NCI-H187 (cell line): Measurements from ENCODE around the gene NIN.

Experiments used
- DNase-seq, 2 experiments: peaks; one replicate each; lab custom pipeline; 2025; lab: John Stamatoyannopoulos, UW

NIN gene

GRCh38 chr14:50790589-50790988, 40.4 kb downstream of the NIN start:
- no peak for DNase-seq

GRCh38 chr14:50786751-50787464, 44.1 kb downstream of the NIN start:
- DNase-seq, result no peak

GRCh38 chr14:50785457-50786063, 45.4 kb downstream of the NIN start:
- DNase-seq, result no peak

- DNase-seq, result no peak
These were observed 46.1 kb downstream of the NIN start for GRCh38 chr14:50784683-50785456.

GRCh38 chr14:50783563-50783962, 47.4 kb downstream of the NIN start:
- no peak for DNase-seq

DNA sequence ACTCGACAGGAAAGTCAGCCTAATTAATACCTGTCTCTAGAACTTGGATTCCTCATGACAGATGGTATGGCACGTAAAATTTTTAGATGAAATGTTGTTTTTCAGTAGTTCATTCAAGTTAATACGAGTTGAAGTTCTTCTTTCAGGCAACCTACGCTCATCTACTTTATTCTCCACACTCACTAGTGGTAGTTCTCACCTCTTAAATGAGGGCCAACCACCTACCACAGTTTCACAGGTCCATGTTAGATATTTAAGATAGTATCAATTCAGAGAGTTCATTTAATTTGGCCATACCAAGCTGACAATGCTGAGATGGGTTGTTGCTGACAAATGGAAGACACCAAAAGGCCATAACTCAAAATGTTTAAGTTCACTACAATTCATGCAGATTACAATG, 50.6 kb downstream of the NIN start:
- no peak for DNase-seq

GRCh38 chr14:50778721-50779483, 52.1 kb downstream of the NIN start:
- no peak for DNase-seq

DNA sequence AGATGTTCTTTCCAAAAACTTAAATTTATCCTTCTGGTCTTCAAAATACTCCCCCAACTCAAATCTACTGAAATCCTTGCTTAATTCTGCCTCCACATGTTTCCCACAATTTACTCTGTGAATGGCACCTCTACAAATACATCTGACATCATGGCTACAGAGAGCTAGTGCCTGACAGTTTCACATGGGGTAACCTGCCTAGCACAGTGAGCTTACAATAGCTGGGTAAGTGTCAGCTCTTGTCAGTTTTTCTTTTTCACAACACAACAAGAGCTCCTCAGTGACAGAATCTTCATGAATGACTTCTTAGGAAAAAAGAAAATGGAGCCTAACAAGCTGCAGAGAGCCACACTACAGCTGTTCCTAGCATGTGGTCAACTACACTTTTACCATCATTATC, 54.4 kb downstream of the NIN start:
- DNase-seq, result no peak

DNA sequence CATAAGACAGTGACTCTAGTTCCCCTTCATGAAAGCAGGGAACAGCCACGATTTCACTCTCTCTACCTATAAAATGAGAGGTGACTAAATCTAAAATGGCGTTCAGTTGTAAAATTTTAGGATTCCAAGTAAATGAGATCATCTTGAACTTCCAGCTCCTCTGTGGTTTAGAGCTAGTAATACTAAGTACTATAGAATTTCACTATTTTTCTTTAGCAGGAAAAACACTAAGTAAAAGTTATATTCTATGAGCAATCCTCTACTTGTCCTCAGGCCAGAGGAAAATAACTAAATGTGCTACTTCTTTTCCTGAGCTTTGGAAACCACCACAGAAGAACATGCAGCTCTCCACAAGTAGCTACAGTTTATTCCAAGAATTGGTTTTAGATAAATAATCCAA, 55.6 kb downstream of the NIN start:
- no peak for DNase-seq

DNA sequence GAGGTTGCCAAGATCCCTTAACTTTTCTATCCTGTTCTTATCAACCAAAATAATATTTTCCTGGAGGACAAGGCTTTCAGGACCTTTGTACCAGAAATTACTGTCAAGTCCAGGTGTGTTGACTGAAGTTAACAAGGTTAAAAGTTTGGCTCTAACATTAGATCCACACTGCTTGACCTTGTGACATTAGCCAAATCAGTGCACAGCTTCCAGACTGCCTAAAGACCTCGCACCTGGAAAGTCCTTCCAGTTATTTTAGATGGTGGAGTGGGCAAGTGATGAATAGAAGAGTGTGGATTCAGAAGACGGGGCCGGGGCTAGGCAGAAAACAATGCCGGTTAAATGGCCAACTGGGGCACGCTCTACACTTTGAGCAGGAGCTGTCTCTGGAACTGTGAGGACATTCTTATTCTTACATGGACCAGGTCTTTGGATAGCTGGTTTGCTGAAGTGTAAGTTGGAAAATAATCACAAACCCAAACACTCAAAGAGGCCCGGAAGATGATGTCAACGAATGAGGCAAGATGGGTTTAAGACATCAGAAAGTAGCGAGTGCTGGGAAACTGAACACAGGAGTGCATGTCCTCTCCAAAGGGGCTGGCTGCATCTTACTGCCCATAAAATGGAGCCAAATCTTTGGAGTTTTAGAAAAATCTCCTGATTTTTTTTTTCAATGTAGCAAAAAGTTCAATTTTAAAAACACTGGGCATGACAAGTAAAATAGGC, 56.3 kb downstream of the NIN start:
- DNase-seq, result no peak

- peak in 1 of 2 experiments; percentile 15 for DNase-seq
These were observed 57.1 kb downstream of the NIN start for GRCh38 chr14:50773632-50774541.

DNA sequence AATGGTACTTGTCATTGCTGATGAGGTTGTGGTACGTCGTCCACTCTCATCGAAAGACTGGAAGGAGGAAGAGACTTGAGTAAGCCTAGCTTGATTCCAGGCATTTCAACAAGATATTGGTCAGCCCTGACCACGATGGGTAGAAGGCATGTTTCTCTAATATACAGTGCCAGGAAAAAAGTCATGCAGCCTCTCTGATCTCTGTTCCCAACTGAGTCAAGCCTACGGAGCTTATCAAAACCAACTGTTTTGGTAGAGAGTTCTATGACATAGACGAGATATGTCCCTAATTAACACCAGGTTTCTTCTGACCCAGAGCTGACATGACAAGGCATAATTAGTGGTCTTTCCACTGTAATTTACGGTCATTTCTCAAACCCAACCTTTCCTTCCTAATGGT, 58.5 kb downstream of the NIN start:
- DNase-seq, result no peak

GRCh38 chr14:50770586-50770985, 60.4 kb downstream of the NIN start:
- DNase-seq, result no peak

DNA sequence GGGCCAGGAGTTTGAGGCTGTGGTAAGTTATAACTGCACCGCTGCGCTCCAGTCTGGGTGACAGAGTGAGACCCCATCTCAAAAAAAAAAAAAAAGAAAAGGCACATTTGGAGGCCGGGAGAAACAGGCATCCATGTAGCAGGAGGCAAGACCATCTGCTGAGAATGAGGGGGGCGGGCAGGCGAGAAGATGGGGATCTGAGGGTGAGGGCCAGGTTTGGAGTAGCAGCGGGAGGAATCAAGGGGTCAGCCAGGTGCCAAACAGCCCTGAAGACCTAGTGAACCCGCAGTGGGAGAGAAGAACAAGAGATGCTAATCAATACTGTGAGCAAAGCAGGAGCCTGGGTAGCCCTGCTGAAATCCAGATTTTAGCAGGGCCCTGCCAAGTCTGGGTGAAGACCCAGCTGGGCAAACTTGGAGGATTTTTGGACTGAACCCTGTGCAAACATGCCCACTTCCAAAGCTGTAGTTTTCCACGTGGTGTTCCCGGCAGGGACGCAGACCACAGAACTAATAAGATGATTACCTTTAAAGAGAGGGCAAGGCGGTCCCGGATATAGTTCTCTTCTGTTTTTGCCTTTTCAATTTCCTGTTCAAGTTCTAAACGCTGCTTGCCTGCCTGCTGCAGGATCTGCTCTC, 61.0 kb downstream of the NIN start:
- DNase-seq, result no peak

GRCh38 chr14:50768680-50769079, 62.3 kb downstream of the NIN start:
- no peak for DNase-seq

GRCh38 chr14:50766338-50766886, 64.5 kb downstream of the NIN start:
- no peak for DNase-seq

GRCh38 chr14:50763382-50764007, 67.5 kb downstream of the NIN start:
- DNase-seq, result no peak

- DNase-seq, result no peak
These were observed 68.0 kb downstream of the NIN start for GRCh38 chr14:50762931-50763300.
